Heart left ventricle (tissue), 16 donors: ENCODE measurements around the gene IFNAR1. TPM values are rescaled to one million over a fixed set of nuclear protein-coding genes. Genes with fewer than 3 reads are reported as not detected.
"Not testable (repeated sequence)": the region's sequence is repeated elsewhere in the genome, so short reads cannot be mapped to it uniquely, and the experiment has no call there.

Experiments used
- ATAC-seq, 4 donors: fragments of 200-7000 bp; cut with Tn5 transposase; one replicate each; pipeline ENCODE4 v1.9.1; 2020 to 2022; ENCODE audit warnings: moderate library complexity in 4 of 4, mild to moderate bottlenecking in 3 of 4, moderate number of reproducible peaks in 1 of 4
- DNase-seq, 5 donors: peaks; one replicate each; pipeline ENCODE4 v3.0.0-alpha.2; 2020
- H3K27ac ChIP-seq, 12 donors: fragments of 200-600 bp; sonication (generic) in 4 of 12; one replicate each; pipeline versions ENCODE4 v1.5.0 to v1.8.0; 2016 to 2022; ENCODE audit warnings: mild to moderate bottlenecking in 2 of 12
- H3K27me3 ChIP-seq, 9 donors: fragments of 200-600 bp; sonication (generic) in 2 of 9; one replicate each; pipeline versions ENCODE4 v1.5.1 to v1.8.0; 2016 to 2022; ENCODE audit warnings: mild to moderate bottlenecking in 3 of 9
- H3K36me3 ChIP-seq, 9 donors: fragments of 200-600 bp; sonication (generic) in 2 of 9; one replicate each; pipeline versions ENCODE4 v1.5.0 to v1.8.0; 2018 to 2022; ENCODE audit warnings: mild to moderate bottlenecking in 2 of 9
- H3K4me1 ChIP-seq, 12 donors: fragments of 200-600 bp; sonication (generic) in 4 of 12; one replicate each; pipeline versions ENCODE4 v1.5.0 to v1.8.0; 2016 to 2022; ENCODE audit warnings: mild to moderate bottlenecking in 3 of 12
- H3K4me3 ChIP-seq, 12 donors: fragments of 200-600 bp; sonication (generic) in 4 of 12; one replicate each; pipeline versions ENCODE4 v1.5.0 to v1.8.0; 2017 to 2022; ENCODE audit warnings: mild to moderate bottlenecking in 9 of 12, moderate library complexity in 4 of 12
- H3K9me3 ChIP-seq, 12 donors: fragments of 200-600 bp; sonication (generic) in 4 of 12; one replicate each; pipeline versions ENCODE4 v1.5.0 to v1.8.0; 2016 to 2022; ENCODE audit warnings: mild to moderate bottlenecking in 1 of 12
- CTCF ChIP-seq, 12 donors: fragments of 200-600 bp; sonication (generic) in 4 of 12; IDR thresholded peaks; one replicate each; pipeline versions ENCODE4 v1.5.0 to v1.8.0; 2018 to 2022; ENCODE audit warnings: antibody characterized with exemption in 12 of 12, mild to moderate bottlenecking in 5 of 12
- POLR2A ChIP-seq, 2 donors: fragments of 450-650 bp; IDR thresholded peaks; one replicate each; pipeline ENCODE4 v1.6.1; 2017; ENCODE audit warnings: antibody characterized with exemption in 2 of 2, mild to moderate bottlenecking in 2 of 2, moderate library complexity in 2 of 2
- WGBS, 4 donors: extraction: QIAGEN DNeasy Blood & Tissue Kit in 2 of 4; methylation state at CpG; one replicate each; pipeline versions ENCODE4 v1.1.5 to v1.1.7; 2013 to 2018; 5-methylcytosine and 5-hydroxymethylcytosine counted together
- intact Hi-C, 10 donors: fragments of 100-400 bp; cut with DNase I; formaldehyde crosslinking; loops; one replicate each; pipeline versions ENCODE4 v1.11.1 to v1.14.2; 2022
- polyA plus RNA-seq, 2 donors: library from polyadenylated mRNA; stranded (reverse); fragments of 200-250 nt; gene quantifications; one replicate each; pipeline ENCODE4 v1.2.3, GENCODE V29; 2013
- total RNA-seq, 9 donors: library from RNA; depleted of rRNA in 2 of 9; stranded (reverse); fragments of >200 nt in 2 of 9; fragmentation: NEBNext Ultra II Directional in 3 of 9; extraction: Animal tissue kit (Norgen Biotek cat#: 25700) in 3 of 9; gene quantifications; one replicate each; pipeline versions ENCODE4 v1.1.0 to v1.2.4, GENCODE V29; 2016 to 2023
- donor health status: ischemic (EF 13 %, LVEDD 7.1; RV severe dilation, severe dysfunction).
- donor health status: healthy with polysubstance abuse.
- donor health status: DM: no; HTN: yes; CAD: no.
- donor health status: DM: no; HTN: no; CAD: no.
- donor health status: ischemic (EF 25% LVEDD 6.9; RV normal size, moderate dysfunction).
- donor health status: ischemic (EF 25% LVEDD 5.7; RV mildly dilated, moderate dysfunction).
- donor health status: healthy.
- donor health status: DM: yes; HTN: yes; CAD: no.
- donor health status: ischemic (EF 35%, LVEDD 5.7; RV mildly dilated, moderate dysfunction).
- donor health status: nonischemic (EF 11% LVEDD 7.7; RV severe dilation, severe dysfunction).
- donor health status: DM: yes; HTN: yes; CAD: no.
- donor health status: PGD.
- donor health status: ischemic (EF 29% LVEDD 5.4; RV normal size, mild dysfunction).
- donor health status: nonischemic (EF 23%, LVEDD 6.1; RV moderate dilation, normal function).

The IFNAR1 gene
- total and polyA plus RNA-seq, 11 donors: 6.5 to 38.9 (median 22.5) TPM

- no peaks in the 10 kb centered on the region for H3K9me3 ChIP-seq
- no peak overlapping the region for H3K4me3 ChIP-seq
- H3K4me1 ChIP-seq: peaks cover 0 to 66% (median 19%) of the 10 kb centered on the region in 12 donors
- WGBS, 4 donors: 89 to 94% (median 92%) methylated on average over 6 of the region's 6 CpGs
- H3K27me3 ChIP-seq: no peaks in the 10 kb centered on the region
- intact Hi-C loops: loop anchor here in 5 of 10 donors (5.0 to 10.0 kb wide), 5 partner anchors 67 to 543 kb away; no protein-coding TSS in a partner anchor
- TF ChIP-seq POLR2A (IDR thresholded peaks at IDR 0.05): no peak
- TF ChIP-seq CTCF (IDR thresholded peaks at IDR 0.05): no peak
- H3K27ac ChIP-seq: no peak overlapping the region
- H3K36me3 ChIP-seq: no peaks in the 10 kb centered on the region
- no peak for DNase-seq
- no peak for ATAC-seq
Measured at GRCh38 chr21:33377221-33377920, 52.6 kb downstream of the IFNAR1 start.

DNA sequence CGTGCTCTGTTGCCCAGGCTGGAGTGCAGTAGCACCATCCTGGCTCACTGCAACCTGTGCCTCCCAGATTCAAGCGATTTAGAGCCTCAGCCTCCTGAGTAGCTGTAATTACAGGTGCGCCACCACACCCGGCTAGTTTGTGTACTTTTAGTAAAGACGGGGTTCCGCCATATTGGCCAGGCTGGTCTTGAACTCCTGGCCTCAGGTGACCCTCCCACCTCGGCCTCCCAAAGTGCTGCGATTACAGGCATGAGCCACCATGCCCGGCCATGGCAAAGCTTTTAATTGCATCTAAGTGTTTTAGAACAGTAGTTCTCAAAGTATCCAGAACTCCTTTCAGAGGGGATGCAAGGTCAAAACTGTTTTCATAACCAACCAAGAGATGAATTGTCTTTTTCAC, 53.3 kb downstream of the IFNAR1 start:
- Histone ChIP-seq H3K36me3 (no peaks in the 10 kb centered on the region), H3K27ac (no peak overlapping the region)
- 95 to 96% (median 96%) methylated on average over 9 of the region's 9 CpGs for WGBS, 4 donors

GRCh38 chr21:33379934-33380333, 55.2 kb downstream of the IFNAR1 start:
- not testable (repeated sequence) for H3K9me3 ChIP-seq, H3K36me3 ChIP-seq, H3K4me3 ChIP-seq, H3K27me3 ChIP-seq
- intact Hi-C loops: loop anchor here in 5 of 10 donors (5.0 to 10.0 kb wide), 5 partner anchors 65 to 545 kb away; no protein-coding TSS in a partner anchor
- ATAC-seq (peak in 3 of 4 donors; percentile 54 to 68 (median 66)), DNase-seq (peak in 2 of 5 donors; percentile 34 to 47)
- WGBS, 4 donors: 50 to 66% (median 59%) methylated on average over 1 of the region's 1 CpG
- peak overlapping the region; percentile 41 to 97 (median 66) for H3K27ac ChIP-seq
- peaks cover 3 to 68% (median 26%) of the 10 kb centered on the region in 12 donors for H3K4me1 ChIP-seq

More for the DNA sequence above, 53.3 kb downstream of the IFNAR1 start:
- H3K4me1 ChIP-seq: peaks cover 3 to 68% (median 25%) of the 10 kb centered on the region in 12 donors
- ATAC-seq (no peak), DNase-seq (no peak)
- no peaks in the 10 kb centered on the region for H3K27me3 ChIP-seq
- intact Hi-C loops: loop anchor here in 5 of 10 donors (5.0 to 10.0 kb wide), 5 partner anchors 67 to 543 kb away; no protein-coding TSS in a partner anchor
- no peaks in the 10 kb centered on the region for H3K9me3 ChIP-seq
- H3K4me3 ChIP-seq: no peak overlapping the region
- no peak for TF ChIP-seq CTCF (IDR thresholded peaks at IDR 0.05)
- no peak for TF ChIP-seq POLR2A (IDR thresholded peaks at IDR 0.05)

DNA sequence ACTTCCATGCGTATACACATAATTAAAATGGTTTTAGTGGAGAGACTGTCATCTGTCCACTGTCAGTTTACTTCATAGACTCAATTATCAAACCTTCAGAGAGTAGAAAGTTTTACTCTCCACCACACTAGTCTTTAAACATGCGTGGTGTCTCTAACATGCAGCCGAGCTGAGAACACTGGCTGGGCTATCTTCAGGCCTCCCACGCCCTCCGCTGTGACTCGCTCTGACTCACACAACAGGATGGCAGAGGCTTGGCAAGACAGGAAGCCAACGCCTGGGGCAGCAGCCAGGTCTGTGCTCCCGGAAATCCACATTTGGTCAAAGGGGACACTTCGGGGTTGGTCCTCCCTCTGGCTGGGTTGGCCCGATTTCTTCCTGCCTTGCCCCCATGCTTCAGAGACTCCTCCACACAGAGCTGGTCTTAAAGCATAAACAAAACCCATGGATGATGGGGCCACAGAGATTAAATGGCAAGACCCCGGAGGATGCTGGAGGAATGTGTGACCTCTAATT, 55.8 kb downstream of the IFNAR1 start:
- H3K9me3 ChIP-seq: no peaks in the 10 kb centered on the region
- peak overlapping the region in 2 of 12 donors; percentile 12 to 13 for H3K4me3 ChIP-seq
- H3K36me3 ChIP-seq: no peaks in the 10 kb centered on the region
- H3K4me1 ChIP-seq: peaks cover 3 to 62% (median 26%) of the 10 kb centered on the region in 12 donors
- peak overlapping the region; percentile 41 to 97 (median 66) for H3K27ac ChIP-seq
- no peaks in the 10 kb centered on the region for H3K27me3 ChIP-seq
- DNase-seq: peak; percentile 90 to 97 (median 92)
- ATAC-seq: peak; percentile 96 to 99 (median 98)
- WGBS, 4 donors: 11 to 32% (median 16%) methylated on average over 7 to 11 of the region's 11 CpGs
- intact Hi-C loops: no loop called here
- TF ChIP-seq CTCF (IDR thresholded peaks at IDR 0.05) (peak in 2 of 12 donors; percentile 6 to 11), POLR2A (IDR thresholded peaks at IDR 0.05) (no peak)

DNA sequence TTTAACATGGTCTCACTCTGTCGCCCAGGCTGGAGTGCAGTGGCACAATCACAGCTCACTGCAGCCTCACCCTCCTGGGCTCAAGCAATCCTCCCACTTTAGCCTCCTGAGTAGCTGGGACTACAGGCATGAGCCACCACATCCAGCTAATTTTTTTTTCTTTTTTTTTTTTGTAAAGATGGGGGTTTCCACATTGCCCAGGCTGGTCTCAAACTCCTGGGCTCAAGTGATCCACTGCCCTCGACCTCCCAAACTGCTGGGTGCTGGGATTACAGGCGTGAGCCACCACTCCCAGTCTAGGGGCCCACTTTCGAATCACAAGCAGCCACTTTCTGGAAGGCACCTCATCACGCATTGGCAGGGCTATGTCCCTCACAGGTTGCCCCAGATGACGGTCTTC, 56.6 kb downstream of the IFNAR1 start:
- 94 to 98% (median 96%) methylated on average over 6 of the region's 6 CpGs for WGBS, 4 donors
- H3K27me3 ChIP-seq, DNase-seq, H3K9me3 ChIP-seq, H3K36me3 ChIP-seq, ATAC-seq, H3K4me3 ChIP-seq, intact Hi-C loops: not testable (repeated sequence)
- peaks cover 3 to 60% (median 26%) of the 10 kb centered on the region in 12 donors for H3K4me1 ChIP-seq
- H3K27ac ChIP-seq: peak overlapping the region in 1 of 12 donors; percentile 97
